GM13976 (cell line): ENCODE data around the gene SP7.
A peak's percentile ranks its signal among the peaks of the same experiment; 100 is the strongest.
"Not testable (repeated sequence)": the region's sequence is repeated elsewhere in the genome, so short reads cannot be mapped to it uniquely, and the experiment has no call there.

Source experiments
- DNase-seq: peaks from one replicate; pipeline ENCODE4 v3.0.0; 2012; ENCODE audit warnings: low spot score
- CTCF ChIP-seq: IDR thresholded peaks from 2 replicates; pipeline ENCODE4 v1.5.1; 2012; ENCODE audit warnings: borderline replicate concordance, mild to moderate bottlenecking; ENCODE audit not compliant: insufficient read depth; ENCODE audit errors: extremely low read depth, missing control alignments, control extremely low read depth
- in situ Hi-C: fragments of 300-500 bp; cut with MboI; formaldehyde crosslinking; loops from one replicate; pipeline ENCODE4 v1.12.0; 2022; ENCODE audit warnings: low sequenced_read_pairs, mixed read lengths, inconsistent platforms; ENCODE audit not compliant: unreplicated experiment

SP7 gene

GRCh38 chr12:53299454-53300180 lies 36.5 kb downstream of the SP7 start, which contains the start of gene MYG1:
Gene MYG1 (plus strand): TSS chr12:53299695. CDS start chr12:53299738, 43 bp downstream.
- peak; percentile 90 for DNase-seq
- TF ChIP-seq CTCF = no peak
- in situ Hi-C loops = no loop called here

- DNase-seq = no peak
- in situ Hi-C loops = no loop called here
- TF ChIP-seq CTCF = no peak
These were observed 37.1 kb downstream of the SP7 start for GRCh38 chr12:53299101-53299453.

- in situ Hi-C loops = no loop called here
- TF ChIP-seq CTCF = no peak
- no peak for DNase-seq
These were observed 38.0 kb downstream of the SP7 start for GRCh38 chr12:53298164-53298563.

- in situ Hi-C loops, DNase-seq: not testable (repeated sequence)
These were observed 39.0 kb downstream of the SP7 start for GRCh38 chr12:53297106-53297505.

- TF ChIP-seq CTCF = no peak
- DNase-seq = no peak
- in situ Hi-C loops = no loop called here
These were observed 40.3 kb downstream of the SP7 start for GRCh38 chr12:53295891-53296219.

GRCh38 chr12:53295070-53295890 lies 40.9 kb downstream of the SP7 start, which contains the start of gene PFDN5:
Gene PFDN5 (plus strand): TSS chr12:53295542. CDS start chr12:53295568, 26 bp downstream.
- no peak for TF ChIP-seq CTCF
- in situ Hi-C loops = no loop called here
- peak; percentile 93 for DNase-seq

GRCh38 chr12:53292426-53292825 lies 43.7 kb downstream of the SP7 start:
- no peak for TF ChIP-seq CTCF
- in situ Hi-C loops = no loop called here

More at GRCh38 chr12:53292426-53292825, 43.7 kb downstream of the SP7 start:
- DNase-seq = no peak
